T1000 (cell line): Measurements from ENCODE around the gene IFNL3.
"Not testable (repeated sequence)": the region's sequence is repeated elsewhere in the genome, so short reads cannot be mapped to it uniquely, and the experiment has no call there.

Source experiments
- DNase-seq: peaks from one replicate; lab custom pipeline; 2025; ENCODE audit warnings: mixed read lengths; lab: John Stamatoyannopoulos, UW

Gene IFNL3

GRCh38 chr19:39218230-39219007, 26.4 kb downstream of the IFNL3 start:
- DNase-seq, result no peak

GRCh38 chr19:39217094-39217493, 27.7 kb downstream of the IFNL3 start:
- DNase-seq, result no peak

GRCh38 chr19:39215323-39215722, 29.5 kb downstream of the IFNL3 start:
- DNase-seq, result not testable (repeated sequence)

GRCh38 chr19:39212375-39212742, 32.4 kb downstream of the IFNL3 start:
- DNase-seq, result no peak

GRCh38 chr19:39211731-39212374, 33.0 kb downstream of the IFNL3 start:
- no peak for DNase-seq

- no peak for DNase-seq
These were observed 35.6 kb downstream of the IFNL3 start for GRCh38 chr19:39209196-39209595.

- DNase-seq, result no peak
These were observed 36.5 kb downstream of the IFNL3 start for GRCh38 chr19:39208175-39208795.

- no peak for DNase-seq
These were observed 37.4 kb downstream of the IFNL3 start for GRCh38 chr19:39207293-39207836.

GRCh38 chr19:39206122-39206521, 38.7 kb downstream of the IFNL3 start:
- DNase-seq, result no peak

GRCh38 chr19:39205449-39205764, 39.4 kb downstream of the IFNL3 start:
- DNase-seq, result no peak

GRCh38 chr19:39203372-39204341, 41.1 kb downstream of the IFNL3 start, which contains the start of gene SYCN:
Gene SYCN (minus strand): TSS chr19:39204263. CDS start chr19:39204254, 9 bp downstream.
- no peak for DNase-seq

- no peak for DNase-seq
These were observed 41.8 kb downstream of the IFNL3 start for GRCh38 chr19:39202998-39203355.

GRCh38 chr19:39200803-39201115, 44.0 kb downstream of the IFNL3 start:
- no peak for DNase-seq

GRCh38 chr19:39200066-39200802, 44.6 kb downstream of the IFNL3 start:
- DNase-seq, result no peak

- DNase-seq, result no peak
These were observed 45.8 kb downstream of the IFNL3 start for GRCh38 chr19:39199025-39199424.

- no peak for DNase-seq
These were observed 47.0 kb downstream of the IFNL3 start for GRCh38 chr19:39197808-39198207.

GRCh38 chr19:39196860-39197562, 47.8 kb downstream of the IFNL3 start, which contains the start of gene NCCRP1:
Gene NCCRP1 (plus strand): TSS chr19:39196964. CDS start chr19:39196983, 19 bp downstream.
- DNase-seq, result no peak

GRCh38 chr19:39196320-39196719, 48.5 kb downstream of the IFNL3 start:
- no peak for DNase-seq

GRCh38 chr19:39195755-39196154, 49.1 kb downstream of the IFNL3 start:
- DNase-seq, result no peak

GRCh38 chr19:39194832-39195542, 49.8 kb downstream of the IFNL3 start:
- DNase-seq, result no peak
